ENCODE results near the gene CRY2. TPM values are rescaled to one million over a fixed set of nuclear protein-coding genes. Genes with fewer than 3 reads are reported as not detected.

The CRY2 gene
- total and polyA plus RNA-seq, 2 of the 13 experiments (the other 11 are each of a cell fraction or from before 2014, with no cell fraction given), result 10.1 to 12.2 TPM

DNA sequence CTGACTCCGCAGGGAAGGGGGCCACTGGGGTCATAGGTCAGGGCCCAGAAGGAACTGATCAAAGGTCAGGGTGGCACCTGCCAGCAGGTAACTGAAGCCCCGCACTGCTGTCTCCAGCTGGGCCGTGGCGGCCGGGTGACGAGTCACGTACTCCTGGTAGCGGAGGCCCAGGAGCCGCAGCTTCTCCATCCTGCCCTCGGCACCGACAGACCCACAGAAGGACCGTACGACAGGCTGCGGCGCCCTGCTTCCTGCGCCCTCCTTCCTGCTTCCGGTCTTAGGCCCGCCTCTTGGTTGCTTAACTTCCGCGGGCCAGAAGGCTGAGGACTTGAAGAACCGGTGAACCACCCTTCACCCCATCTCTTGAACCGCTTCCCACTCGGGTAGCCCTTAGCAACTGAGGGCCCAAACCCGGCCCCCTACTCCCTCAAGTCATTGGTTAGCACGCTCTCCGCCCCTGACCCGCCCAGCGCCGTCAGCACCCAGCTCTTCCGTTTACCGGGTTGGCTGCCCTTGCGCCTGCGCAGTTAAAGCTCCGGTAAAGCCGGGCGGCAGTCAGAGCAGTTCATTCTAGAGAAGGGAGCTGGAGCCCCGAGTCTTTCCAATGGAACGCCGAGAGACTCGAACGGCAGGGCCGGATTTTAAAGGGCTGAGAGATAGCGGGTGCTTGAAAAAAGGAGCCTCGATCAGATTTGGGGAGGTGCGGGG is 70.5 kb downstream of the CRY2 start, which contains the start of gene PEX16 (continued):
- no peak for TF ChIP-seq REXO4 (CRISPR knock-in tag; IDR thresholded peaks at IDR 0.05; ENCODE audit: borderline replicate concordance)
- no peak; the same call in 1 of the 2 replicates for TF ChIP-seq FOXK1 (CRISPR knock-in tag; IDR thresholded peaks at IDR 0.05; ENCODE audit: borderline replicate concordance, low read depth)
- no peak; the same call in 1 of the 2 replicates for TF ChIP-seq JUN (CRISPR knock-in tag; IDR thresholded peaks at IDR 0.05)
- TF ChIP-seq POGK (CRISPR knock-in tag; conservative IDR thresholded peaks at IDR 0.05), result no peak
- TF ChIP-seq PAX8 (CRISPR knock-in tag; IDR thresholded peaks at IDR 0.05; ENCODE audit: borderline replicate concordance), result no peak
- TF ChIP-seq ADNP (CRISPR knock-in tag; IDR thresholded peaks at IDR 0.05), result no peak
- no peak for TF ChIP-seq RFXANK (CRISPR knock-in tag; IDR thresholded peaks at IDR 0.05)
- TF ChIP-seq SP140L (CRISPR knock-in tag; IDR thresholded peaks at IDR 0.05; ENCODE audit: borderline replicate concordance), result no peak
- TF ChIP-seq SIX4 (CRISPR knock-in tag; IDR thresholded peaks at IDR 0.05), result no peak
- TF ChIP-seq IRF1 (CRISPR knock-in tag; IDR thresholded peaks at IDR 0.05; ENCODE audit: low read depth), result no peak
- TF ChIP-seq RBM22 (optimal IDR thresholded peaks at IDR 0.05; ENCODE audit: low read length), result no peak
- TF ChIP-seq, protein P1, sequence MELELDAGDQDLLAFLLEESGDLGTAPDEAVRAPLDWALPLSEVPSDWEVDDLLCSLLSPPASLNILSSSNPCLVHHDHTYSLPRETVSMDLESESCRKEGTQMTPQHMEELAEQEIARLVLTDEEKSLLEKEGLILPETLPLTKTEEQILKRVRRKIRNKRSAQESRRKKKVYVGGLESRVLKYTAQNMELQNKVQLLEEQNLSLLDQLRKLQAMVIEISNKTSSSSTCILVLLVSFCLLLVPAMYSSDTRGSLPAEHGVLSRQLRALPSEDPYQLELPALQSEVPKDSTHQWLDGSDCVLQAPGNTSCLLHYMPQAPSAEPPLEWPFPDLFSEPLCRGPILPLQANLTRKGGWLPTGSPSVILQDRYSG (CRISPR knock-in tag; IDR thresholded peaks at IDR 0.05), result no peak
- no peak for TF ChIP-seq ZFP37 (CRISPR knock-in tag; IDR thresholded peaks at IDR 0.05; ENCODE audit: borderline replicate concordance)
- TF ChIP-seq CHD4 (IDR thresholded peaks at IDR 0.05; ENCODE audit: borderline replicate concordance, low read length), result no peak
- no peak for TF ChIP-seq ZNF33B (CRISPR knock-in tag; IDR thresholded peaks at IDR 0.05)
- no peak for TF ChIP-seq ZNF780A (CRISPR knock-in tag; IDR thresholded peaks at IDR 0.05)
- TF ChIP-seq ATF7-NPFF (CRISPR knock-in tag; IDR thresholded peaks at IDR 0.05; ENCODE audit: low read depth), result no peak
- peak; percentile 34 for TF ChIP-seq RBM39 (IDR thresholded peaks at IDR 0.05; ENCODE audit: low read depth, low read length, poor library complexity, severe bottlenecking)
- no peak; the same call in 2 of the 3 replicates for TF ChIP-seq MXI1 (IDR thresholded peaks at IDR 0.05; ENCODE audit: borderline replicate concordance, low read depth, low read length)
- no peak for TF ChIP-seq FOXP1 (IDR thresholded peaks at IDR 0.05)
- no peak for TF ChIP-seq FOXP1 (CRISPR knock-in tag; IDR thresholded peaks at IDR 0.05)
- no peak for TF ChIP-seq REL (CRISPR knock-in tag; conservative IDR thresholded peaks at IDR 0.05)
- no peak for TF ChIP-seq EED (CRISPR knock-in tag; IDR thresholded peaks at IDR 0.05)
- 0 out of 2 replicates have a peak, but pooled peaks have one; percentile 64 for TF ChIP-seq TARDBP (CRISPR knock-in tag; IDR thresholded peaks at IDR 0.05)
- TF ChIP-seq ZNF260 (CRISPR knock-in tag; IDR thresholded peaks at IDR 0.05; ENCODE audit: borderline replicate concordance, low read depth), result no peak
- TF ChIP-seq, protein P2, sequence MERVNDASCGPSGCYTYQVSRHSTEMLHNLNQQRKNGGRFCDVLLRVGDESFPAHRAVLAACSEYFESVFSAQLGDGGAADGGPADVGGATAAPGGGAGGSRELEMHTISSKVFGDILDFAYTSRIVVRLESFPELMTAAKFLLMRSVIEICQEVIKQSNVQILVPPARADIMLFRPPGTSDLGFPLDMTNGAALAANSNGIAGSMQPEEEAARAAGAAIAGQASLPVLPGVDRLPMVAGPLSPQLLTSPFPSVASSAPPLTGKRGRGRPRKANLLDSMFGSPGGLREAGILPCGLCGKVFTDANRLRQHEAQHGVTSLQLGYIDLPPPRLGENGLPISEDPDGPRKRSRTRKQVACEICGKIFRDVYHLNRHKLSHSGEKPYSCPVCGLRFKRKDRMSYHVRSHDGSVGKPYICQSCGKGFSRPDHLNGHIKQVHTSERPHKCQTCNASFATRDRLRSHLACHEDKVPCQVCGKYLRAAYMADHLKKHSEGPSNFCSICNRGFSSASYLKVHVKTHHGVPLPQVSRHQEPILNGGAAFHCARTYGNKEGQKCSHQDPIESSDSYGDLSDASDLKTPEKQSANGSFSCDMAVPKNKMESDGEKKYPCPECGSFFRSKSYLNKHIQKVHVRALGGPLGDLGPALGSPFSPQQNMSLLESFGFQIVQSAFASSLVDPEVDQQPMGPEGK (CRISPR knock-in tag; IDR thresholded peaks at IDR 0.05), result no peak; the same call in 1 of the 2 replicates
- no peak for TF ChIP-seq ZNF282 (IDR thresholded peaks at IDR 0.05; ENCODE audit: partially characterized antibody)

Measured in HepG2 (cell line).